Right atrium auricular region (tissue), 2 donors: ENCODE results near the gene ANKRD11. TPM values are rescaled to one million over a fixed set of nuclear protein-coding genes. Genes with fewer than 3 reads are reported as not detected.
A peak's percentile ranks its signal among the peaks of the same experiment; 100 is the strongest.

Experiments used
- DNase-seq: peaks from one replicate; pipeline ENCODE4 v3.0.0-alpha.2; 2019; ENCODE audit warnings: low spot score
- H3K27ac ChIP-seq, 2 donors: fragments of 200-600 bp; sonication (generic); 1 replicate in 1 of 2; 2 replicates in 1 of 2; pipeline ENCODE4 v1.5.1; 2016 to 2019
- H3K27me3 ChIP-seq, 2 donors: fragments of 200-600 bp; sonication (generic); one replicate each; pipeline versions ENCODE4 v1.5.1 to v1.6.0; 2017 to 2019
- H3K36me3 ChIP-seq: fragments of 200-600 bp; sonication (generic); one replicate; pipeline ENCODE4 v1.5.1; 2016
- H3K4me1 ChIP-seq, 2 donors: fragments of 200-600 bp; sonication (generic); one replicate each; pipeline versions ENCODE4 v1.5.1 to v1.6.0; 2017 to 2019
- H3K4me3 ChIP-seq, 2 donors: fragments of 200-600 bp; sonication (generic); 1 replicate in 1 of 2; 2 replicates in 1 of 2; pipeline ENCODE4 v1.5.1; 2017 to 2019; ENCODE audit warnings: mild to moderate bottlenecking in 1 of 2, moderate library complexity in 1 of 2
- H3K9me3 ChIP-seq, 2 donors: fragments of 200-600 bp; sonication (generic); one replicate each; pipeline ENCODE4 v1.5.1; 2019
- CTCF ChIP-seq, 2 donors: fragments of 200-600 bp; sonication (generic); IDR thresholded peaks; one replicate each; pipeline ENCODE4 v1.5.1; 2019; ENCODE audit warnings: antibody characterized with exemption in 2 of 2
- total RNA-seq, 2 donors: library from RNA; depleted of rRNA; stranded (reverse); fragments of >200 nt; gene quantifications; one replicate each; pipeline ENCODE4 v1.1.0, GENCODE V29; 2016

ANKRD11 gene
- total RNA-seq, 2 donors from 2014 or later: 55.2 to 68.1 TPM

GRCh38 chr16:89294486-89294885, 195.9 kb downstream of the ANKRD11 start:
- H3K9me3 ChIP-seq: no peaks in the 10 kb centered on the region
- no peaks in the 10 kb centered on the region for H3K27me3 ChIP-seq
- no peak overlapping the region for H3K27ac ChIP-seq
- no peak for DNase-seq
- peaks cover 8% of the 10 kb centered on the region for H3K36me3 ChIP-seq
- H3K4me3 ChIP-seq: no peak overlapping the region
- peaks cover 0 to 56% of the 10 kb centered on the region in 2 donors for H3K4me1 ChIP-seq
- TF ChIP-seq CTCF (IDR thresholded peaks at IDR 0.05): no peak

GRCh38 chr16:89293276-89294143, 196.9 kb downstream of the ANKRD11 start:
- DNase-seq: no peak
- Histone ChIP-seq H3K9me3 (no peaks in the 10 kb centered on the region), H3K4me1 (peaks cover 0 to 46% of the 10 kb centered on the region in 2 donors), H3K27me3 (no peaks in the 10 kb centered on the region), H3K4me3 (no peak overlapping the region), H3K27ac (no peak overlapping the region), H3K36me3 (peaks cover 12% of the 10 kb centered on the region)
- TF ChIP-seq CTCF (IDR thresholded peaks at IDR 0.05): no peak

GRCh38 chr16:89292443-89293078, 197.8 kb downstream of the ANKRD11 start:
- no peaks in the 10 kb centered on the region for H3K9me3 ChIP-seq
- no peaks in the 10 kb centered on the region for H3K27me3 ChIP-seq
- H3K27ac ChIP-seq: no peak overlapping the region
- H3K36me3 ChIP-seq: peaks cover 22% of the 10 kb centered on the region
- H3K4me3 ChIP-seq: no peak overlapping the region
- H3K4me1 ChIP-seq: peaks cover 0 to 37% of the 10 kb centered on the region in 2 donors
- DNase-seq: no peak
- no peak for TF ChIP-seq CTCF (IDR thresholded peaks at IDR 0.05)

- no peak for DNase-seq
- Histone ChIP-seq H3K4me1 (peaks cover 0 to 30% of the 10 kb centered on the region in 2 donors), H3K4me3 (no peak overlapping the region), H3K27me3 (no peaks in the 10 kb centered on the region), H3K27ac (peak overlapping the region in 1 of 2 donors; percentile 11), H3K9me3 (no peaks in the 10 kb centered on the region), H3K36me3 (peaks cover 30% of the 10 kb centered on the region)
- no peak for TF ChIP-seq CTCF (IDR thresholded peaks at IDR 0.05)
Measured at GRCh38 chr16:89291776-89292175, 198.6 kb downstream of the ANKRD11 start.

GRCh38 chr16:89291363-89291762, 199.0 kb downstream of the ANKRD11 start:
- Histone ChIP-seq H3K27me3 (no peaks in the 10 kb centered on the region), H3K4me3 (no peak overlapping the region), H3K9me3 (no peaks in the 10 kb centered on the region), H3K36me3 (peaks cover 34% of the 10 kb centered on the region), H3K27ac (peak overlapping the region in 1 of 2 donors; percentile 11), H3K4me1 (peaks cover 0 to 26% of the 10 kb centered on the region in 2 donors)
- no peak for DNase-seq
- no peak for TF ChIP-seq CTCF (IDR thresholded peaks at IDR 0.05)
